GM19025 (cell line): ENCODE results near the gene ARHGAP24.
A peak's percentile ranks its signal among the peaks of the same experiment; 100 is the strongest.
"Not testable (repeated sequence)": the region's sequence is repeated elsewhere in the genome, so short reads cannot be mapped to it uniquely, and the experiment has no call there.

Experiments
- ATAC-seq: cut with Tn5 transposase; IDR thresholded peaks from one replicate; pipeline ENCODE4 v1.9.1; 2021; ENCODE audit warnings: mild to moderate bottlenecking, low read depth, moderate library complexity; ENCODE audit not compliant: unreplicated experiment

The ARHGAP24 gene

DNA sequence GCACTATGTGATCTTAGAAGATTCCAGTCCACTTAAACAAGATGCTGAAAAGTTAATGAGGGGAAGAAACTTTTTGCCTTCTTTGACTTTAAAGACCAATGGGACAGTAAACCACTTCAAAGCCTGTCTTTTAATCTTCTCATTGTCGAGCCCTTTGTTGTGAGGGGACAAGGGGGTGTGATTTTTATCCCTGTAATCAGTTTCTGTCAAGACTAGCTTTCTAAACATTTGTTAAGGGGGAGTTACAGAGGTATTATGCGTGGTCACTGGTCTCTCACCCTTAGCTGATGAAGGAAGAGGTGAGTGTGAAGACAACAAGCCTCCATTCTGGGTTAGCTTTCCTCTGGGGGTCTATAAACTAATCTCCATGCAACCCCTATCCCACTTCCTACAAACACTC is 409.3 kb downstream of the ARHGAP24 start:
- no peak for ATAC-seq

DNA sequence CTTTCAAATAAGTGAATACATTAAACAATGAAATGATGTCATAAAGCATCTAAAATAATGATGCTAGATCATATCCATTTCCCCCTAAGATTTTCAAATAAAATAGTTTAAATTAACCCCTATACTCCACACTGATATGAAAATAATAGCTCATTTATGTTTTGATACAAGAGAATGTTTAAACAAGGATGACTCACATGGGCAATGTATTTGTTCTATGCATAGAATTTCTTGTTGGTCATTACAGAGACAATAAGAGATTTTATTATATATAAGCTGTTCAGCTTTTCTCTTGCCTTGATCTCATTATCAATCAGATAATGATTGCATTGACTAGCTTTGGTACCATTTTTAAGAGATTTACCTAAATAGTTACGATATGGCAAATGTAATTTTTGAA is 411.7 kb downstream of the ARHGAP24 start:
- no peak for ATAC-seq

DNA sequence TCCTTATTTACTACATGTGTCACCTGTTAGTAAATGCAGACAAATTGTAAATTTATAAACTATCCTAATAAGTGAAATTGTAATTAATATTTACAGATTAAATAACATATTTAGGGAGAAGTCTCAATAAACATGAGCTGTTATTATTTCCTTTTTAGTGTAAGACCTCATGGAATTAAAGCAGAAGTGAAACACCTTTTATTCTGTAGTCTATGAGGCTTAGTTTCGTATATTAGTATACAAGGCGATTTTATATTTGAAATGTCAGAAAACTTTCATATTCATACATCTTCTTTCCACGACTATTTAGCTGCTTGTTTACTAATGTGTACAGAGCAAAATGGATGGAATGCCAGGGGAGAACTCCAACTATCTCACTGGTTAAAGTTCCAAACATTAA is 414.4 kb downstream of the ARHGAP24 start:
- ATAC-seq: no peak

DNA sequence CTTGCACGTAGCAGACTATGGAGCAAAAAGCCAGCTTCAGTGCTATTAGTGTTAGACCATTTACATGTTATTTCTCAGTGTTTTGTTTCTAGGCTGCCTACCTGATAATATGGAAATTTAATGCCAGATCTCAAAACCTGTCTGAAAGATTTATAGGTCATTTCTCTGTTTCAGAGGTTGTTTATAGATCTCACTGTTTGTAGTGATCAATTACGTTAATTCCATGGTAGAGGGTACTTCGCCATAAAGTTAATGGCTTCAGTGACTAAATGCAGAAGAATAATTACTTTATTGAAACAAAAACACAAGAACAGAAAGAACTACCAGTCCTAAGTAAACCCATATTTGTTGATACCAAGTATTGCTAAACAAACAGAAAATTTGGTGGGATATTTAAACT is 420.8 kb downstream of the ARHGAP24 start:
- ATAC-seq: no peak

DNA sequence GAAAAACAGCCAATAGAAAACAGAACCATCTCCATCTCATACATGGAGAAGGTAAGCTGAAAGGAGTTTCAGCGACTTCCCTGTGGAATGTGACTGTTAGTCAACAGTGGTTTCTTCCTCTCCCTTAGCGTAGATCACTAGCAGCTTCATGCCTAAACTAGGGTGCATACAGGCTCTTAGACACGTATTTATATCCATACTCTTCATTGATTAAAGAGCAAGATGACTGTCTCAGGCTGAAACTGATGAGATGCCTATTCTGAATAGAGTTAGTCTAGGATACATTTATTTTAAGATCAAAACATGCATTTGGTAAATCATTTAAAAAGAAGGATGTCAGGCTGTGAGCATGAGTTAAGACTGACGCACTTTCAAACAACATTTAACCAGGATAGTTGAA is 423.3 kb downstream of the ARHGAP24 start:
- ATAC-seq: no peak

DNA sequence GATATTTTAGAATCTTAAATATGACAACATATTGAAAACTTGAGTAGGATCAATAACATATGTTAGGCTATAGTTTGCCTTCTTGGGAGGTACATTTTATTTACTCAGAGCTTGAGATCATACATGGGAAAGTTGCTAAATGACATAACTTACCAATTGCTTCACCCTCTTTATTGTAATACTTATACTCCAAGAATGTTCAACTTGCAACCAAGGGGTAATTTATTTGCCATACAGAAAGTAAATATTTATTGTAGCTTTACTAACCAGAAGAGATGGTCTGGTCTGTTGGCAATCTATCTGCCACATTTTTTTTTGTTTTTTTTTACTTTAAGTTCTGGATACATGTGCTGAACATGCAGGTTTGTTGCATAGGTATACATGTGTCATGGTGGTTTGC is 426.6 kb downstream of the ARHGAP24 start:
- no peak for ATAC-seq

DNA sequence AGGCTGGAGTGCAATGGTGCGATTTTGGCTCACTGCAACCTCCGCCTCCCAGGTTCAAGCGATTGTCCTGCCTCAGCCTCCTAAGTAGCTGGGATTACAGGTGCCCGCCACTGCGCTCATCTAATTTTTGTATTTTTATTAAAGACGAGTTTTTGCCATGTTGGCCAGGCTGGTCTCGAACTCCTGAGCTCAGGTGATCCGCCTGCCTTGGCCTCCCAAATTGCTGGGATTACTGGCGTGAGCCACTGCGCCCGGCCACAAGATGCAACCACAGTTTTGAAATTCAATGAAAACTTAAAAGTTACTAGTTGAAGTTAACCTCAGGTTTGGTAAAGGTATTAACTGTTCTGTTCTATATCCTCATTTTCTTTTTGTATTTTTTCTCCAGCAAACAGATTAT is 427.7 kb downstream of the ARHGAP24 start:
- ATAC-seq: not testable (repeated sequence)

DNA sequence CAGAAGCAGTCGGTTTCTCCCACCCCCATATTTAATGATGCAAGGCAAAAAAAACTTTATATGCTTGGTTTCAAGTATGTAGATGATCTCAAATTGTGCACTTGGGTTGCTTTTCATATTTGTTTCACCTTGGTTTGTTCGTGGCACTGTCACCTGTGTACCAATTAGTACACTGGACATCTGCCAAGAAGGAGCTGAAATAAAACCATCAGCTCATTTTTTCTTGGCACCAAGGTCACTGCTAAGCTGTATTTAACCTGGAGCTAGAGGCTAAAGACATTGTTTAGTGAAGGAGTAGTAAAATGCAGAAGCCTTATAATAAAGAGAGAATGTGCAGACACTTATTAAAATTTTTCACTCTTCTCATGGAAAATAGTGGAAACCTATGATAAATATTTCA is 430.8 kb downstream of the ARHGAP24 start:
- no peak for ATAC-seq

DNA sequence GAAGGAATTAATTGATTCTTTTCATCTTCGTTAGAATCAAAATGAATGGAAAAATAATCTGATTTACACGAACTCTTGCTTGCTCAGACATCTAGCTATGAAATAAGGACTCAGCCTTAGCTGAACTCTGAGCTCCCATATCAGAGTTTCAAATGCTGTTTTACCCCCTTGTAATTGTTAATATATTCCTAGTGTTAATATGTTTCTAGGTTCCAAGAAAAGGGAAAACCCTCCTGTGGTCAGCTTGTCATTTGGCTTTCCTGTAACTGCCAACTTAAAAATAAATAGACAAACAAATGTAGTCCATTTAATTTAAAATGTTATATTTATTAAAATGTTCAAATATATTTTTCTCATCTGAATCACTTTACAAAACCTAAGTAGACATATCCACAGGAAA is 432.1 kb downstream of the ARHGAP24 start:
- ATAC-seq: no peak

DNA sequence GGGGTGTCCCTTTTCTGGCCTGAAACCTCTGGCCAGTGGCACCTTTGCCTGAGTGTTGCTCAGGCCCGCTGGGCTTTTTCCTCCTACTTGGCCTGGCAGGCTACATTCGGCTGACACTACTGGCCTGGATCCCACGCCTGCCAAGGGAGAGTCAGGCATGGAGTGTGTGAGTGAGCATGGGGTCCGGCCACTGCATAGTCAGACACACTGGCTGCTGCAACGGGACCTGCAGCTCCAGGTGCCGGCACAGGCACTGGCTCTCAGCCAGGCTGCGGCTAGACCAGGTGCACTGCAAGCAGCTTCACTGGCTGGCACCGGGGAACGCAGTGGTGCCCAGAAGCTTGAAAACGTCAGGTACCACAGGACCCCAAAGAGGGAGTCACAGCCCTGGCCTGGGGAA is 434.9 kb downstream of the ARHGAP24 start:
- ATAC-seq: no peak

DNA sequence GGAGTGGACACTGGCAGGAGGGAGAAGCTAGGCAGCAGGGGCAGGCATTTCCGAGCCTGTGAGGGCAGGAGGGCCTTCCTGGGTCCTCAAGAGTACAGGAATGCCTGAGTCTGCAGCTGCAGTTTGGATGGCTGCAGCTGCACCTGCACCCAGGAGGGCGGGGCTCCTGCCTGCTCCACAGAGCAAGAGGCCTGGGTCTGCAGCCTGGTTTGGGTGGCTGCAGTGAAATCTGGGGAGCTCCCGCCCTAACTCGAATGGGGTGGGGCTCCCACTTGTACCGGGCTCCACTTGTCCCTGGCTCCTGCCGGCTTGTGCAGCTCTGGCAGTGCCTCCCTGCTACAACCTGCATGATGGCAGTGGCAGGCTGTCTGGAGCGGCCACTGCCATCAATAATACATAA is 436.0 kb downstream of the ARHGAP24 start:
- ATAC-seq: no peak

DNA sequence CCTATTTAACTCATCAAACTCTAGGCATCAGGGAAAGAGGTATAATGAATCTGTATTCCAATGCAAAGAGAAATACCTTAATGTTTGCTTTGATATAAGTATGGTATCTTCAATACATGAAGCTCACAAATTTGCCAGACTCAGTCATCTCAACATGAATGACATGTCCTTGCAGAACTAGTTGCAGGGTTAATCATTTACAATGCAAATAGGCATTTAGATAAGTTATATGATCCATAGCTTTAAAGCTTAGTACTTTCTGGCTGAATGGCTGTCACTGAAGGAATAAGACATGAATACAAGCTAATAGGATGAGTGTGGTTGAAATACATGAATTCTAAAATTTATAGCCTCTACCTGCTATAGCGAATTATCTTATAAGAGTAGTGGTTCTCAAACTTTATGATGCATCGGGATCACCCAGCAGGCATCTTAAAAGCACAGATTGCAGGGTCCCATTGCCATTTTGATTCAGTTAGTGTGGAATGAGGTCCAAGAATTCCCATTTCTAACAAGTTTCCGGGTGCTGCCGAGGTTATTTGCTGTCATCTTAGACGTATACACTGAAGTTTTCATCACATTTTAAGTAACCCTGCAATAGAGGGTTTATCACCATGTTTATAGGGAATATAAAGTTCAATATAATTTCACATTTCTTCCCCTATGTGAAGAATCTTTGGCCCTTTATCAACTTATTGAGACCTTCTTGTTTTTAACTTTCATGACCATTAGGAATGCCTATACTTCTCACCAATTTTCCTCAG is 439.2 kb downstream of the ARHGAP24 start:
- ATAC-seq: no peak

DNA sequence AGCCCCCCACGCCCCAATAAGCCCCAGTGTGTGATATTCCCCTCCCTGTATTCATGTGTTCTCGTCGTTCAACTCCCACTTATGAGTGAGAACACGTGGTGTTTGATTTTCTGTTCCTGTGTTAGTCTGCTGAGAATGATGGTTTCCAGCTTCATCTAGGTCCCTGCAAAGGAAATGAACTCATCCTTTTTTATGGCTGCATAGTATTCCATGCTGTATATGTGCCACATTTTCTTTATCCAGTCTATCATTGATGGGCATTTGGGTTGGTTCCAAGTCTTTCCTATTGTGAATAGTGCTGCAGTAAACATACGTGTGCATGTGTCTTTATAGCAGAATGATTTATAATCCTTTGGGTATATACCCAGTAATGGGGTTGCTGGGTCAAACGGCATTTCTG is 440.6 kb downstream of the ARHGAP24 start:
- ATAC-seq: not testable (repeated sequence)

DNA sequence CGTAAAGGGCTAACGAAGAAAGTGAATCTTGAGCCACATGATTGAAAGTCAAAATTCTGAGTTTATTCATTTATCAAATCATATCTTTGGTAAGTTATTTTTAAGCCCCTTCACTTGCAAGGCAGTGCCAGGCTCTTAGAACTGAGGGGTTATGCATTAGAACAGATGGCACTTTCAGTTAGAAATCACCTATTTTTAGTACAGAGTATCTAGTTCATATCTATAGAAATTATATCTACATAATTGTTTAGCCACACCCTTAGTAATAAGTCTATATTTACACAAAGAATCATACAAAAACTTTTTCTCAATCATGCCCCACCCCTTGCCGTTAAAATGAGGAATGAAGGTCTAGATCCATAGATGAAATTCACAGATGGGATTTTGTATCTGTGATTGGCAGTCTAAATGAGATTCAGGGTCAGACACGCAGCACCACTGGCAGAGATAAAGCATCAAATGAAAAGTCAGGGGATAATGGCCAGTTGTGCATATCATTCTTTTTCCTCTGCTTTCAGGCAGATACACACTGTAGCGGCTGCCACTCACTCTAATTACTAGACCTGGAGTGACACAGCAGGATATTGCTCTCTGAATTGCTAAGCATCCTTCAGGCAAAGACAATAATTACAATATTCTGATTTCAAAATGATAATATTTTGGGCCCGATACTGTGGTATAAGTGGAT is 444.4 kb downstream of the ARHGAP24 start:
- no peak for ATAC-seq

DNA sequence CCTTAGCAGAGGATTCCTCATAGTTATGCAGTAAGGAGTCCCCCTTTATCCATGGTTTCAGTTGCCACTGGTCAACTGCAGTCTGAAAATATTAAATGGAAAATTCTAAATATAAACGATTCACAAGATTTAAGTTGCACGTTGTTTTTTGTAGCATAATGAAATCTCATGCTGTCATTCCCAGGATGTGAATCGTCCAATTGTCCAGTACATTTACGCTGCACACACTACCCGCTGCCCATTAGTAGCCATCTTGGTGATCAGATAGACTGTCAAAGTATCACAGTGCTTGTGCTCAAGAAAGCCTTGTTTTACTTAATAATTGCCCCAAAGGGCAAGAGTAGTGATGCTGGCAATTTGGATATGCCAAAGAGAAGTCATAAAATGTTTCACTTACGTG is 450.1 kb downstream of the ARHGAP24 start:
- ATAC-seq: no peak

DNA sequence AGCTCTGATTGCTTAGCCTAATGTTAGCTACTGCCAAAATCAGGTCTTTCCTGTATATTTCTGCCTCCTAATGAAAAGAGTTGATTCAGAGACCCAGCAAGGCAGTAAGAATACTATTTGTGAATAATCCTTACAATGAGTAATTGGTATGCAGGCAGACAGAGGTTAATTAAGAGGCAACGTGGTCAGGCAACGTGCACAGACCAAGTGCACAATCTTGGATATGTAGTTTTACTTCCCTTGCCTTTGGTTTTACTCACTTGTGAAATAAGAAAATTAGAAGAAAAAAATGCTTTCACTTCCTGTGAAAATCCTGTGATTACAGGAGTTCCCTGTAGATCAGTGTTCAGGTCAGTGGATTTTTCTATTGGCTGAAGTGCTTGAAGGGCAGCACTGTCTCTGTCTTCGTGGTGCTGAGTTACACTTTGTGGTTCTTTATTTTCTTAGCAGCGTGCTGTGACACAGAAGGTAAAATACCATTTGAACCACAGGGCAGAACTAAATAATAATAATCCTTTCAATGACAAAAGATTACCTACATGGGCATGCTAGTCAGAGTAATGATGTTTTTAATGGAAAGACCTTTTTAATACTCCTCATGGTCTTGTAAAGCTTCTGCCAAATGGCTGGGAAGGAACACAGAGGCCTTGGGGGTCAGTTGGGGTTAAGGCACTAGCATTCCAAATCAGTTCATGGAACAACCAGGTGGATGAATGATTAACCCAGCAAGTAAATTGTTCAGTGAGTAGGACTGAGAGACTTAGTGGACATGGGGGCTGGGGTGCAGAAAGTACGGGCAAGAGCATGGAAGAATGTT is 454.0 kb downstream of the ARHGAP24 start:
- ATAC-seq: peak; percentile 54

DNA sequence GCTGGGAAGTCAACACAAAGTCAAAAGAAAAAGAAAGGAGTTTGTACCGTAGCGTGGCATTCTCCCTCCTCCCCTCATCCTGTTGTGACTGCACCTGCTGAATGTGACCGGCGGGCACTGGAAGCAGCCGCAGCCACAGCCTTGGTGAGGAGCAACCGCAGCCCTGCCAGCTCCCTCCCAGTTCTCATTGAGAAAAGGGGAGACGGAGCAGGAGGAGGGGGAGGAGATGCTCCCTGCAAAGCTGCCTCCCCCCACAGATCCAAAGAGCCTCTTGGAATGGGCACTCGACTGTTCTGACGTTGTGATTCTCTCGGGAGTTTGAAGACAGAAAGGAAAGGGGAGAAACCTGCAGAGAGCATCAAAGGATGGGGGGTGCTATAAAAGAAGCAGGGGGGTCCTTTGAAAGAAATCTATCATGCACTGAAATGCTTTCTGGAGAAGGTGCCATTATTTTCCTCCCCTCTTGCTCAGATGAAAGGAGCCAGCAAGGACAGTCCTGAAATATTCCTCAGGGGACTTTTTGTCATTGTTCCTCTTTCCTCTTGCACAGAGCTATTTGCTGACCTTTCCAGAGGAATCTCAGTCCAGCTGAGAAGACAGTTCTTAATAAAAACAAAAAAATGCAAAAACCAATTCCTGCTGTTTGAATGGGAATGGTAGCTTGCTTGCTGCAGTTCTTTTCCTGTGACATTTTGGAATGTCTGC is 455.2 kb downstream of the ARHGAP24 start:
- no peak for ATAC-seq

DNA sequence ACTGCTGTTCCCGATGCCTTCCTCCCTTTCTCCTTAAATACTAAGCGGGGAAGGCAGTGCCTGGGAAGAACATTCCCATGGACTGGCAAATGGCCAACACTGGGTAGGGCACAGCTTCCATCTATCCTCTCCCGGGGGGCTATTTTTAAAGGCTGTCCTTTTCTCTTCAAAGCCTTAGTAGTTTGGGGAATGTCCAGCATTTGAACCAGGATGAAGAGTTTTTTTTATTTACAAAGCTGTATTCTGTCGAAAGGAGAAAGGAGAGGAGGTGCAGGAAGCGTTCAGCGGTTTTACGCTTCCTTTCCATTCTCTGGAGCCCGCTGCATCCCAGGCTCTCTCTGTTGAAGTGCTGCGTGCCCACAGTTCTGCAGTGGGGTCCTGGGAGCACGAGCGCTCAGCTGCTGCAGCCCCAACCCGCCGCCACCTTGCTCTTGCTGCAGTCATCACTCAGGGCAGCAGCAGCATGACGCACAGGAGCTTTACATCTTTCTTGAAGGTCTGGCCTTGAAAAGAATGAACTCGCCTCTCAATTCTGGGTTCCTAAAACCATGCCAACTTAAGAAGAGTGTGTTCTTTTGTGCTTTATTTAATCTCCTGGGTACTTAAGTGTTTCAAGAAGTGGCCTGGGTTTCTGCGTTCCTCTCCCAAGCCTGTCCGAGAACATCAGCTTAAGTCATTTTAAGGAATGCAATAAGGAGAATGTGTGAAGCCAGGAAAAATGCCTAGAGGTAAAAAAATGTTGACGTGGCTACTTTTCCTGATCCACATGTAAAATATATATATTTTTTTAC is 457.7 kb downstream of the ARHGAP24 start:
- no peak for ATAC-seq

DNA sequence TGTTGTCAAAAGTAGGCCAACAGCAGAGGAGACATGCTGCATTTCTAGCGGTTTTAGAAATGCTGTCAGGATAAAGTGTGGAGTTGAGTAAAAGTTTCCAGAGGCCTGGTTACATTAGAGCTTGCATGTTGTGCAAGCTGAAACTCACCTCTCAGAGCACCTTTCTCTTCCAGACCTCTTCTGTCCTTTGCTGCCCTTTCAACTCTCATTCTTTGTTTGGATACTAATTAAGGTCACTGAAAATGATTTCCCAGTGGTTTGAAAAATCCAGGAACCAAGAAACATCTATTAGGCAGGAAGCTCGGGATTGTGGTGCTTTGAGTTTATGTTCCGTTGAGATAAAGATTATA is 458.3 kb downstream of the ARHGAP24 start:
- ATAC-seq: no peak

DNA sequence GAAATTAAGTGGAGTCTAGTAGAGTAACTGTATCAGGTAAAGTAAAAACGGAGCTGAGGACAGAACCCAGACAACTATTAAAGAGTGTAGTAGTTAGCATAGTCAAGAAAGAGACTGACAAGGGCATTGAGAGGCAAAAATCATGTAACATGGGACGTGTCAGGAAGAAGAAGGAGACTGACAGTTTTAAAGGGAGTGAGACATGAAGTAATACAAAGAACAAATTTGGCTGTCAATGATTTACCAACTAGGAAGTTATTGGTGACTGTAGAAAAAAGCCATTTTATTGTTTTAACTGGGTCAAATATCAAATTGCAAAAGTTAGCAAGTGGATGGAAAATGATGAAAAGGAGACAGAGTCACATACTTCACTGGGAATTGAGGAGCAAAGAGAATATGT is 462.6 kb downstream of the ARHGAP24 start:
- ATAC-seq: no peak
